HG03575 (cell line): ENCODE data around the gene DCP1B.

ENCODE experiments used
- ATAC-seq: cut with Tn5 transposase; IDR thresholded peaks from one replicate; pipeline ENCODE4 v1.9.1; 2021; ENCODE audit not compliant: unreplicated experiment, insufficient number of reproducible peaks, low FRiP score; ENCODE audit errors: extremely low read depth

Gene DCP1B

GRCh38 chr12:1913377-1914113 lies 90.7 kb downstream of the DCP1B start:
- no peak for ATAC-seq

DNA sequence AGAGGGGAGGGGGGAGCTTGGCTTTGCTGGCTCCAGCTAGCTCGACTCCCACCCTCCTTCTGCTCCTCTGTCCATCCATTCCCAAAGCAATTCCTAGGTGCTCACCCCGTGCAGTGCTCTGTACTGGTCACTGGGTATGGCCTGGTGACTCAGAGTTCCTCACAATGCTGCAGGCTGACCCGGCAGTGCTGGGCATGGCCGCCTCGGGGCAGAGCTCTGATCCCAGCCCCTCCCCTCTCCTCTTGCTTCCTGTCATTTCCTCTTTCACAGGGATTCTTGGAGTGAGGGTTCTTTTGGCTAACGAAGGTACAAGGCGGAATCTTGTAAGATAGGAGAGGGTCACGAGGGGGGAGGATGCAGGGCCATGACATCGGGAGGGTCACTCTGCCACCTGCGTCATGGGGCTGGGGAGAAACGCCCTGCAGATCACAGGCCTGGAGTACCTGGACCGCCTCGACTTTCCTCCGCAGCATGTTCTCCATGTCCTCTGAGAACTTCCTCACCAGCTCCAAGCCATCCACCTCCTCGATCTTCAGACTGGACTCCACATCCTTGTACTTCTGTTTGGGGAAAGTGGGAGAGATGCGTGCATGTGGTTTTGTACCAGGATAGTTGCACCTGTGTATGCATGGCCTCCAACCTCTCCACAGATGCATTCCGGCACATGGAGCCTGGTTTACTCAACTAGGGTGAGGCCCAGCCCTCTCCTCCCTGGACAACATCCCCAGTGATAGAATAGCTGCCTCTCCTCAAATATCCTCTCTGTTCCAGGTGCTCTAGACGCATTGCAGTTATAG lies 91.5 kb downstream of the DCP1B start:
- no peak for ATAC-seq

DNA sequence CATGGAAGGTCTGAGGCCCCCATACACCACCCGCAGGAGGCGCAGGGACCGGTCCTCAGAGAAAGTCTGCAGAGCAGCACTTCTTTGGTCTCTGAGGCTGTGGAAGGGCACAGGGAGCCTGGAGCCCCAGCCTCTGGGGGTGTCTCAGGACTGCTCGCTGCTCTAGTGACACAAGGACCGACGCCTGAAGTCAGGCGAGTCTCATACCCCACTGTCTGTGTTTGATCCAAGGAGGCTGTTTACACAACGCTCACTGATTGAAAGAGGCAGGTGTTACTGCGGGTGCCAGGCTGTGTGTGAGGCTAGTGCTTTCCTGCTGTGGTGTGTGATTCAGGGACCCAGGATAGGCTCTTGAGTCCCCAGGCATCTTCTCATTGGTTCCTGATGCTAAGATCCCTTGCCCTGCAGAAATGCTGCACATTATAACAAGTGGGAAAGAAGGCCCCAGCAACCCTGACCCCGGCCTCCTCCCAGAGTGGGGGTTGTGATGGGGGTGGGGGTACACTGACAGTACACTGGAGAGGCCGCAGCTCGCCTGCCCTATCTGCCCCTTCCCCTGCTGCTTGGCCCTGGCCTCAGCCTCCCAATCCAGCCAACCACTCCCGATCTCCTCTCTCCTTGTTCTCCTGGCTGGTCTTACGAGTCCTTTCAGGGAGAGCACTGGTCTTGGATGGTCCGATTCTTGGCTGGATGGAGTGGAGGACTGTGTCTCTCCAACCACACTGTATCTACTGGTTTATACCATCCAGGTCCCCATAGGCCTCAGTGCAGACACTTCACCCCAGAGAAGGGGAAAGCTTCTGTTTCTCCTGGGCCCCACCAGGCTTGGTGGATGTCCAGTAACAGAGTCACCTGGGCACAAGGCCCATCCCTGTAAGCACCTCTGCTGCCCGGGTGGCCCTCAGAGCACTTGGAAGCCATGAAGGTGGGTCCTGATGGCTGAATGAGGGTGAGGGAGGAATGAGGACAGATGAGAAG lies 92.4 kb downstream of the DCP1B start:
- ATAC-seq, result no peak

DNA sequence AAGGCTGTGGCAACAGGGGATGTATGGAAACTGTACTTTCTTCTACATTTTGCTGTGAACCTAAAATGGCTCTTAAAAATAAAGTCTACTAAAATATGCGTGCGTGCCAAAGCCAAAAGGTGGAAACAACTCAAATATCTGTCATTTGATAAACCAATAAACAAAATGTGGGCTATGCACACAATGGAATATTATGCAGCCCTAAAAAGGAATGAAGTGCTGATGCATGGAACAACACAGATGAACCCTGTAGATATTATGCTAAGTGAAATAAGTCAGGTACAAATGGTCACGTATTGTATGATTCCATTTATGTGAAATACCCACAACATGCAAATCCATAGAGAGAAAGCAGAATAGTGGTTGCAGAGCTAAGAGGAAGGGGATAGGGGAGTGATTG lies 93.8 kb downstream of the DCP1B start:
- no peak for ATAC-seq

DNA sequence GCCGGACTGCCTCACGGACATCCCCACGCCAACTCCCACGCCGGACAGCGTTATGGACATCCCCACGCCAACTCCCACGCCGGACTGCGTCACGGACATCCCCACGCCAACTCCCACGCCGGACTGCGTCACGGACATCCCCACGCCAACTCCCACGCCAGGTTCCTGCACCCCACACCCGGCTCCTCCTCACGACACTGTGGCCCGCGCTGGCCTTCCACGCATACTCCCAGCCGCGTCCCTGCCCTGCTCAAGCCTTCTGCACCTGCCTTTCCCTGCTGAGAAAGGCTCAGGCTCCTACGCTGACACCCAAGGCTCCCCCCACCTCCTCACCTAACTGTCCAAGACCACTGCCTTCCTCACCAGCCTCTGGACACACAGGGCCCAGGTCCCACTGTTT lies 95.5 kb downstream of the DCP1B start:
- no peak for ATAC-seq

DNA sequence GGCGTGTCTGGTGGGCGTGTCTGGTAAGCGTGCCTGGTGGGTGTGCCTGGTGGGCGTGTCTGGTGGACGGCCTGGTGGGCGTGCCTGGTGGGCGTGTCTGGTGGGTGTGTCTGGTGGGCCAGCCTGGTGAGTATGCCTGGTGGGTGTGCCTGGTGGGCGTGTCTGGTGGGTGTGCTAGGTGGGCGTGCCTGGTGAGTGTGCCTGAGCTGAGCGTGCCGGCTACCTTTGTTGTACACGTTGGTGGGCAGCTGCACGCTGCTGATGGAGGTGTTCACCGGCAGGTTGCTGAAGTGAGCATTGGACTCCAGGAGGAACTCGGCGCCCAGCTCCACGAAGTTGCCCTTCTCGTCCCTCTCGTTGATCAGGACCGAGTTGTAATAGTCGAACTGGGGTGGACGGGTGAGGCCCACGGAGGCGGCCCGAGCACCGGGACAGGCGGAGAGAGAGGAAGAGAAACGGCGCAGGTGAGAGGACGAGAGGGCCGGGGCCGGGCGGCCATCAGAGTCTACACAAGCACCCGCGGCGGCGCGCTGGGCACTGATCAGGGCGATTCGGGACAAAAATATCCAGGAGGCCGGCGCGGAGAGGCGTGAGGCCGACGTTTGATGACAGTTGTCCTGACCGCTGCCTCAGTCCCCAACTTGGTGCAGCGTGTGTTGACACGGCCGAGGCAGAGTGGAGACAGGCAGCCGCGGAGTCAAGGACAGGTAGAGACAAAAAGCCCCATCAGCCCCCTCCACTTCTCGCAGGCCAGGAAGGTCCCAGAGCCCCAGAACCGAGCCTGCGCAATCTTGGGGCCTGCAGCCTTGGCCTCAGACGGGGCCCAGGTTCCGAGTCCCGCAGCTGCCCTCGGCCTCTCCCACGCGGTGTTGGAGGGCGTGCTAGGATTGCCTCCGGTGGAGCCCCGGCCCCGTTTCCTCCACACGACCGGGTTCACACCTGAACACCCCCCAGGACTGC lies 96.3 kb downstream of the DCP1B start:
- ATAC-seq, result no peak

GRCh38 chr12:1906579-1906978 lies 97.7 kb downstream of the DCP1B start:
- no peak for ATAC-seq

- ATAC-seq, result no peak
These were observed 99.4 kb downstream of the DCP1B start for GRCh38 chr12:1904875-1905274.

- ATAC-seq, result no peak
These were observed 107.3 kb downstream of the DCP1B start for GRCh38 chr12:1896964-1897363.
